Fibroblast of upper back skin (primary cell): ENCODE measurements around the gene RAB11A.
A peak's percentile ranks its signal among the peaks of the same experiment; 100 is the strongest.

Experiments used
- DNase-seq: peaks from one replicate; pipeline ENCODE4 v3.0.0-alpha.2; 2013

The RAB11A gene

DNA sequence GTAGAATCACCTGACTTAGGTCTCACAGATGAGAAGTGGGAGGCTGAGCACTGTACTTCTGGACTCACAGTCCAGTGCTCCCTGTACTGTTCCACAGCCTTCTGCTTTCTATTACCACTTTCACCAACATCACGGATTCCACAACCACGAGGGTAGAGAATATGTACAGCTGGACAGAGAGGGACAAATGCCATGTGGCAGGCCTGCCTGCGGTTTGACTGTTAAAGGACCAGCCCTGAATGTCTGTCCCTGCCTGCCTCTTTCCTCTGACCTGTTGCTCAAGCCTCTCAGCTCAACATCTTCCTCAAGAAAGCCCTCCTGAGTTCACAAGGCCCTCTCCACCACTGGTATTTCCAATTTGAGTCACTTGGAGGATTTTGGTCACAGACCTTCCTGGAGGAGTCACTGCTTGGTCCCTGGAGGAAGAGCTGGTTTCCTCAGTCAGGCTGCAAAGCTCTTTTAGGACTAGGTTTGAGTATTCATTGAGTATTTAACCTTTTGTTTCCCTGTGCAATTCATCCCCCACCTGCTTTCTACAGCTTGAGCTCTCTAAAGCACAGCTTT lies 49.1 kb downstream of the RAB11A start:
- no peak for DNase-seq

DNA sequence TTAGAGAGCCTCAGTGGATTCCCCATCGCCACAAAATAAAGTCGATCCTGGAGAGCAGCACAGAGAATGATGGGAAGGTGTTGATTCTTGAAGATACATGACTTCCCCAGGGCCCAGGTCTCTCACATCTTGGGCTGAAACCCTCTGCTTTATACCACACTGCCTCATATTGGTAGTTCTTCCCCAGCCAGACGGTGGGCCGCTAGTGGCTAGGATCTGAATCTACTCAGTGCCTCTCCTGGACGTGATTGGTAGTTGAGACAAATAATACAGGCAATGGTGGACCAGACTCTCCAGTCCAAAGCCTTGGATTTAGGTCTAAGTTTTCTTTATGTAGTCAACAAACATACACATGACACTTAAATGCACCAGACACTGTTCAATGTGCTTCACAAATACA lies 49.7 kb downstream of the RAB11A start:
- DNase-seq: no peak

DNA sequence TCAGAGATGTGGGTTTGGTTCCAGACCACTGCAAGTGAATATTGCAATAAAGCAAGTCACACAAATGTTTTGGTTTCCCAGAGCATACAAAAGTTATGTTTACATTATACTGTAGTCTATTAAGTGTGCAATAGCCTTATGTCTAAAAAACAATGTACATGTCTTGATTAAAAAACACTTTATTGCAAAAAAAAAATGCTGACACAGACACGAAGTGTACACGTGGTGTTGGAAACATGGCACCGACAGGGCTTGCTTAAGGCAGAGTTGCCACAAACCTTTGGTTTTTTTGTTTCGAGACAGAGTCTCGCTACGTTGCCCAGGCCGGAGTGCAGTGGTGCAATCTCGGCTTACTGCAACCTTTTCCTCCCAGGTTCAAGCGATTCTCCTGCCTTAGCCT lies 50.1 kb downstream of the RAB11A start:
- DNase-seq: no peak

DNA sequence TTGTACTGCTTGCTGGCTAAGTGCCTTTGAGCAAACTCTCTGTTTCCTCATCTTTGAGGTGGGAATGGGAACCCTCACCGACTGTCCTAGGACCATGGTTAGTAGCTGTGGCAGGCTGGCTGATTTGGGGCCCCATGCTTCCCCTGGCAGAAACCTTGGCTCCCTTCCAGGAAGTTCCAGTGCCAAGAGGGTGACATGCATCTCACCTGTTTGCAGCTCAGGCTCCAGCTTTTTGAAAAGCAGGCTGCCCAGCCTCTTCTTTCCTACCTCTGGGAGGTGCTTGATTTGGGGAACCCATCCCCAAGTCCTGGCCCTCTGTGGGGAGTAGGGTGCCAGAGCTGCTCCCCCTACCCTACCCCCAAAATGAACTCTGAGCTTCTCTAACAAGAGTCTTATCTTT lies 50.8 kb downstream of the RAB11A start:
- no peak for DNase-seq

DNA sequence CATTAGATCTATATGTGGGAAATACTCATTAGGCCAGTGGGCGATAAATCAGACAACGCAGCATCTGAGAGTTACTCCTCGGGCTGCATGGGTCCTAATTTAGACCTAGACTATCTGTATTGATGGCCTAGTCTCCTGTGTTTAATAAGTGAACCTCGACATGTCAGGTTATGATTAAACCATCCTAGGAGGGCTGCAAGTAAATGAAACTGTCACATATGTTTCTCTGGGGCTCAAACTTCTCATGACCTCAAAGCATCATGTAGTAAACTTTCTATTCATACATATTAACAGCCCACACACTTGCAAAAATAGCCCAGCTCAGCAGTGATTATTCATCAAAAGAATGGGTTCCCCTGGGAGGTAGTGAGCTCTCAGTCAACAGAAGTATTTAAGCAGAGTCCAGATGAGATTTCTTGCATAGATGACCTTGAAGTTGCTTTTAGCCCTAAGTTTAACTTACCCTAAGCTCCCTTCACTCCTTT lies 51.6 kb downstream of the RAB11A start:
- DNase-seq: peak; percentile 14

DNA sequence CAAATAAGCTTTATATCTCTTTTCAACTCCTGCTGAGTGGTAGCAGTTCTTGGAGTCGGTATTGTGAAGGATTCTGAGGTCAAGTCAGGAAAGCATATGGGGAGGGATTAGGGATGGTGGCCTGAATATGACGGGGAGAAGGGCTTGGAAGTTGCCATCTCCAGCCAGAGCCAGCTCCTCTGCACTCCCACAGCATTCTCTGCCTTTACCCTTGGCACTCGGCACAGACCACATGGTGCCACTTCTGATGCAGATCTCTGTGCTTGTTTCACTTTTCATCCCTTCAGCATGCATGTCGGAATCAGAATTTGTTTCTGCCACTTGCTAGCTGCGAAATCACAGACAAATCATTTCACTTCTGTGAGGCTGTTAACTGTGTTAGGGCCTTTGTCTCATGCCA lies 52.5 kb downstream of the RAB11A start:
- no peak for DNase-seq

DNA sequence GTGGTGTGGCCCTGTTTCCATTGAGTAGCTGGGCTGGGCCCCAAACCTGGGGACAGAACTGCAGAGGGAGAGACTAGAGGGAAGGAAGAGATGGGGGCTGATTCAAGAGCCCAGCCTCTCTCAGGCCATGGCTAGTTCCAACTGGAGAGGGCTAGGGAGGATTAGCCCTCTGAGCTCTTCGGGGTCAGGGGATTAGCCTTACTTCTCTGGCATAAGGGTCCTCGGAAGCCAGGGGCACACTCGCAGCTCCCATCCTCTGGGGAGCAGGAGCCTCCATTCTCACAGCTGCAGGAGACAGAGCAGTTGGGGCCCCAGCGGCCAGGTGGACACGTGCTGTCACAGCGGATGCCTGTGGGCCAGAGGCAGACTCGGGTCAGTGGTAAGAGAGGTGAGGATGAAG lies 53.3 kb downstream of the RAB11A start:
- no peak for DNase-seq

DNA sequence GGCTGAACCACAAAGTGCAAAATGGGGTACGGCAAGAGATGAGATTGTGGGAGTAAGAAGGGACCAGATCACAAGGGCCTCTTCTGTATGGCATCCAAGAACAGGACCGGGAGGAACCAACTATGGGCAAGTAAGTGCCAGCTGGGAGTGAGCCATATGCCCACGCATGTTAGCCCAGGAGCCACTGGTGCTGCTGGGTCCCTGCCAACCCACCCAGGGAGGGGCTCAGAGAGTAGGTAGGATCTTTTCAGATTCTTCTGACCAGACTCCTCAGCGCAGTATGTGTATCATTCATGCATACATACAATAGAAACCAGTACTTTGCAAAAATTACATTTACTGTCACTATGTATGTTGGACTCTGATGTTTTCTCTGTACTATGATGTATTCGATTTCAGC lies 54.0 kb downstream of the RAB11A start:
- no peak for DNase-seq

DNA sequence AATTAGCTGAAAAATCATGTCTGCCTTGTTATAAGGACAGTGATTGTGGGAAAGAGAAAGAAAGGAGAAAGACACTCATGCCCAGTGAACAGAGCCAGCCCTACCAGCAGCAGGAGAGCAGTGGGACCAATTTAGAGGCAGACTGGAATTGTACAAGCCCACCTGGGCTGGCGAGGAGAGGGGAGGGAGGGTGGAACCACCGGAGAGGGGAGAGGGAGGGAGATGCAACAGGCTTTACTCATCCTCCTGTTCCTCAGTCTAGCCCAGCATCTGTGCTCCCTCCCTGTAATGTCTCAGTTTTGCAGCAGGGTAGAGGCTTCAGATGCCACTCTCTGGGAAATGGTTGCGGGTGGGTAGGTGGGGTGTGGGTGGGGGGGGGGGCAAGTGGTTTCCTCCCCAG lies 54.7 kb downstream of the RAB11A start:
- DNase-seq: no peak

DNA sequence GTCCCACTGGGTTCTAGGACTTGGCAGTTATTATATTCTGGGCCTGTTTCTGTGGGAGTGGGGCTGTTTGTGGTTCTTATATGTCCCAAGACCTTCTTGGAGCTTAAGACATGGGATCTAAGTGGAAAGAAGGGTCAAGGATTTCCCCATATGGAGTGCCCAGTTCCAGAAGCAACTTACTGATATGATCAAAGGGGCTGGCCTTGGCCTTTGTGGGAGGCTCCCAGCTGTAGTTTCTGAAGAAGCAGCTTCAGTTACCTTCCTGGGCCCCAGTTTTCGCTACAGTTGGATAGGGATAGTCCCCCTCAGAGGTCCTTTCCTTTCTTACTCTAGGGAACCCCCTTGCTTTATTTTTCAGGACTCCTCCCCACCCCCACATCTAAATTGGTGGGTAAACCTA lies 56.0 kb downstream of the RAB11A start:
- DNase-seq: no peak

DNA sequence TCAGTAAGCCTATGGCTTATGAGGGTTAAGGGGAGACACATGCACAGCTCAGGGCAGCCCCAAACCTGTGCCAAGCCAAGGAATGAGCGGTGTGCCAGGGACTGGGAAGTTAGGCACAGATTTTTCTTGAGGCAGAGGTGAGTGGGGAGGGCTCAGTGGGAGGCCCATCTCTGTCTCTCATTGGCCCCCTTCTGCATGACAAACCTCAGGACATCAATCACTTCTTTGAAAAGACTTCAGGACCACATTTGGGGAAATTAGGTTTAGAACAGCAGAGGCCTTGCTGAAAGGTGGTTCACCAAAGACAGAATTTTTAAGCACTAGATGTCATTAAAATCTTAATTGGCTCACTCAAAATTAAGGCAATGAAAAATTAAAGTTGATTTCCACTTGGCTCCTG lies 57.2 kb downstream of the RAB11A start:
- DNase-seq: no peak

DNA sequence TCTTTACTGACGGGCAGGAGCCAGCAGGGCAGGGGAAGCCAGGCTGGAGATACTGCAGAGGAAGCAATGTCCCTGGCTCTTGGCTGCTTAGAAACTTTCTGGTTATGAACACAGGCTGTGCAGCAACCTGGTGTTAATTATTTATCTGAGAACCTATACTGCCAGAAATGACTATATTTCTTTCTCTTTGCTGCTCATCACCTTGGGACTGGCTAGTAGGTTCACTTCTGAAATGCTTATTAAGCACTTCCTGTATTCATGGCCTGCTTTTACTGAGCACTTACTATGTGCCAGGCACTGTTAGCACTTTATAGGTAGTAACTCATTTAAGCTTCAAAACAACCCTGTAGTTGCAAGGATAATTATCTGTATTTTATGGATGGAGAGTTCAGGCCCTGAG lies 57.6 kb downstream of the RAB11A start:
- no peak for DNase-seq

DNA sequence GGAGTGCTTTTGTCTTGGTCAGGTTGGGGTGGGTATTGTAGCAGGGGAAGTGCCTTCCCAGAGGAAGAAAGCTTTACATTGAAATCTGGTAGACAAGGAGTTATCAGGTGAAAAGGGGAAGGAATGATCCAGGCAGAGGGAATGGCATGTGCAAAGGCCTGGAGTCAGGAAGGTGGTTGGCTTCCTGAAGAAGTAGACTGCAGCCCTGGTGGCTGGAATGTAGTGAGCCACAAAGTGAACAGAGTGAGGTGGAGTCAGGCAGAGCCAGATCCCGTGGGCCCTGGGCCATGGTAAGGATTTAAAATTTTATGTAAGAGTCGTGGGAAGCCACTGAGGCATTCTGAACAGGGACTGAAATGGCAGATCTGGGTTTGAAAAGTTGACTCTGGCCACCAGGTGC lies 58.3 kb downstream of the RAB11A start:
- DNase-seq: no peak

DNA sequence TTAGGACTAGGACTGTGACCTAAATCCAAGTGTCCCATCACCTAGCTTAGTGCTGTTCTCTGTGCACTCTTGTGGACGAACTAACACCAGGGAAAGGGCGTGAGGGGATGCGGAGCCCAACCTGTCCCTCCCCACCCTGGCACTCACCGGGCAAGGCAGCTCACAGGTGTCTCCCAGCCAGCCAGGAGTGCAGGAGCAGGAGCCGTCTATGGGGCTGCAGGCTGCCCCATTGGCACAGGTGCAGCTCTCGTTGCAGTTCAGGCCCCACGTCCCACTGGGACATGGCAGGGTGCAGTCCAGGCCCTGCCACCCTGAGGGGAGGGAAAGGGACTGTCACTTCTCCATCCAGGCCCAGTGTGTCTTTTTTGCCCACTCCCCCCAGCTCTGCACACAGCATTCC lies 60.3 kb downstream of the RAB11A start:
- no peak for DNase-seq

DNA sequence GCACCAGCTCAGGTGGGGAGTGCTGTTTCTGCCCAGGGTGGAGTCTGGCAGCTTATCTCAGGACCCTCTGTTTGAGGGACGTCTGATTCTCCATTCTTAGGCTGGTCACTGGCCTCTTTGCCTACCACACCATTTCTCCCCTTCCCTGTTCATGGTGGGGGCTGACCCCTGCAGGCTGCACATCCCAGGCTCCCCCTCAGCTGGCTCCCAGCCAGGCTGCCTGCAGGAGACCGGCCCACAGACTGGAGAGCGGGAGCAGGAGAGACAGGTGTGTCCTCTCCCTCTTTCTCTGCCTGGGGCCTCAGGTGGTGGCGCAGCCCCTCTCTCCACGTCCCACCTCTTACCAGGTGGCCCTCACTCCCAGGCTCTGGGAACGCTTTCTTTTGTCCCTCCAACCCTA lies 60.8 kb downstream of the RAB11A start:
- no peak for DNase-seq

DNA sequence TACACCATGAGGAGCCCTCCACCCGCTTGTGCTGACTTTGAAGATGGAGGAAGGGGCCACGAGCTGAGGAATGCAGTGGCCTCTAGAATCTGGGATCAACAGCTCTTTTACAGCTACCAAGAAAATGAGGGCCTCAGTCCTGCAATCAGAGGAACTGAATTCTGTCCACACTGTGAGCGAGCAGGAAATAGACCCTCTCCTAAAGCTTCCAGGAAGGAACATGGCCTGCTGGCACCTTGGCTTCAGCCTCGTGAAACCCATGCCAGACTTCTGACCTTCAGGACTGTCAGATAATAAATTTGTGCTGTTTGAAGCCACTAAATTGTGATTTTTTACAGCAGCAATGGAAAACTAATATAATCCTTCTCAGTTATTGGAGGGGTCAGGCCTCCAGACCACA lies 61.9 kb downstream of the RAB11A start:
- no peak for DNase-seq

DNA sequence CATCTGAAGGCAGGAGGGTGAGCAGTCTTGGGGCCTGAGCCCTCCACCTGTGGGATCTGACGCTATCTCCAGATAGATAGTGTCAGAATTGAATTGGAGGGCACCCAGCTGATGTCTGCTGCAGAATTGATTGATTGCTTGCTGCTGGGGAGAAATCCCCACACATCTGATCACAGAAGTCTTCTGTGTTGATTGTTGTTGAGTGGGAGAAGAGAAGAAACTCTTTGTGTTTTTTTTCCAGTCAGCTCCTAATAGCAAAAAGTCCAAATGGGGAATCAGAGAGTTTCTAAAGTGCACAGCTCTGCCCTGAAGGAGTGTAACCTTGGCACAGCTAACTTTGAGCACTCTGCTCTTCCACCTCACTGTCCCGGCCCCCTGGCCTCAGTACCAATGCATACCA lies 66.1 kb downstream of the RAB11A start:
- DNase-seq: no peak

DNA sequence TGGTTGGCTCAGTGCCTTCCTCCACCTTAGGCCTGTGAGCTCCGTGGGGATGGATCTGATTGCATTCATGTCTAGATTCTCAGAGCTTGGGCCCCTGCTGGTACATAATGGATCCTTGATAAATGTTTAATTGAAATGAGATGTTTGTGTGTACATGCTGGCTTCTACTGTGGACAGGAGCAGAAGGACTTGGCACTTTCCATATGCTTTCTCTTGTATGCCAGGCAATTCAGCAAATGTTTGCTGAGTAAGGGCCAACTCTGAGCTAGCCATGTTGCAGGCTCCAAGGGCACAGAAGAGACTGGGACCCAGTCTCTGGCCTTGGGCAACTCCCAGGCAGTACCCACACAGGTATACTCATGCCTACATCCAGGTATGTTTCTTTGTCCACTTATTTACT lies 67.0 kb downstream of the RAB11A start:
- no peak for DNase-seq

DNA sequence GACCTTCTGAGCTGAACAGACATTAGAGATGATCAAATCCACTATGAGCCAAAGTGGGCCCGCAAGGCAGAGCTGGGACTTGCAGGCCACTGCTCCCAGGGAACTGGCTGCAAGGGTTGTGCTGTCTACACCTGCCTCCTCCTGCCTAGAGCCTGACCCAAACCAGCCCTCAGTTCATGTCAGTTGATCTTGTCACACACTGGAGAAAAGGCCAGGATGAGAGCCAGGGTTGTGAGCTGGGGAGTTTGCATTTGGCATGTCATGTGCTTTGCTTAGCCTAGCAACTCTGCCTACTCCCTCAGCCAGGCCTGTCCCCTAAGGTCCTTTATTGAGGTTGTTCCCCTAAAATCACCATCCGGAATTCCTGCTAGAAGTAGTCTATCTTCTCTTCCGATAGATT lies 67.8 kb downstream of the RAB11A start:
- no peak for DNase-seq

DNA sequence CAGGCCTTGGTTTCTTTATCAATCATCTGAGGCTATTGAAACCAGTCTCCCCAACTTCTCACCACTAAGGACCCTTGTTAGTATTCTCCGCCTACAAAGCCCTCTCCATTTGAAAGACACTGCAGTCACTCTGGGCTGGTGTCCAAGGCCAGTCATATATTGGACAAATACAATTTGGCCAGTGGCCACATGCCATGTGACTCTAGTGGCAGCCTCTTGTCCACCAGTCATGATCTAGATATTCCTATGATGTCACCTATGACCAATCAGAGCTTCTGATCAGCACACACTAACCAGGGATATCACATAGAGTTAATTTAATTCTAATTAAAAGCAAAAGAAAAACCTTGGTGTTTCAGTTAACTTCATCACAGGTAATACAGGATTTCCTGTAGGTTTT lies 68.2 kb downstream of the RAB11A start:
- DNase-seq: no peak

DNA sequence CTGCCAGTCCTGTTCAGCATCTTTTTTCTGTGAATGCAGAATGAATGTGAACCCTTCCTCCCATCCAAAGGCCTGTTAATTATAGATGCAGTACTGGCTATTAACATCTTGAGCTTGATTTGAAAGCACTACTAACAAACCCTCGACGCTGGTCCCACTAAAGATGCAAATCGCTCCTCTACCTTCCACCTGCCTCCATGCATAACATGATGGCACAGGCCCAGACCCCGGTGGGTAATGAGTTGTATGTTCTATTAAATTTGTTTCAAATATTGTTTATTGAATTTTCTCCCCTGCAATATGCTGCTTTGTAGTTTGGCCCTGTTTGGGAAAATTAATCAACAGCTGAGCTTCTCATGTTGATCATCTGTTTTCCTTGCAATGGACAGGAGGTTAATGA lies 69.3 kb downstream of the RAB11A start:
- no peak for DNase-seq

DNA sequence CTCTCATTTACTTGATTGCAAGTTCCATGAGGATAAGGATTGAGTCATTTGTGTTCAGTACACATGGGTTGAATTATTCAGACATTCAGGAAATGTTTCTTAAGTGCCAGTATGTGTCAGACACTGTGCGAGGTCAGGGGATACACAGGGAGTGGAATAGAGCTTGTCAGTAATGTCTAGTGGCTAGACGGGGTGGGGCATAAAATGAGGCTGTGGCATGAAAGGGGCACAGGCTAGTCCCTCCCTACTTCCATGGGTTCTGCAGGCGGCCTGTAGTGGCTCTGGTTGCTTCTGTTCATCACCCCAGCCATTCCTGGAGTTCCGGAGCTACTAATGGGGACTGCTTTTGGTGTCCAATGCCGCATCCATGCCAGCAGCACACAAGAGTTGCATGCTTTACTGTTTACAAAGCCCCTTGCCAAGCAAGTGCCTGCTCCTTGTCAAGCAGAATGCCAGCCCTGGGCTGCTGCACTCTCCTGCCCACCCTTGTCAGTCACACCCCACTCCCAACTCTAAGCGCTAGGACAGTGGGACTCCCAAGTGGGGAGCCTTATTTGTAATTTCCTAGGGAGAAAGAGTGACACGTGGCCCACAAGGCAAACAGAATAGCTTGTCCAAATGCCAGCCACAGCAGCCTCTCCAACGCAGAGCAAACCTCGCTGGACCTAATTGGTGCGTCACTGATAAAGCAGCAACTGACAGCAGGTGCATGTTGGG lies 70.8 kb downstream of the RAB11A start:
- DNase-seq: peak; percentile 90

DNA sequence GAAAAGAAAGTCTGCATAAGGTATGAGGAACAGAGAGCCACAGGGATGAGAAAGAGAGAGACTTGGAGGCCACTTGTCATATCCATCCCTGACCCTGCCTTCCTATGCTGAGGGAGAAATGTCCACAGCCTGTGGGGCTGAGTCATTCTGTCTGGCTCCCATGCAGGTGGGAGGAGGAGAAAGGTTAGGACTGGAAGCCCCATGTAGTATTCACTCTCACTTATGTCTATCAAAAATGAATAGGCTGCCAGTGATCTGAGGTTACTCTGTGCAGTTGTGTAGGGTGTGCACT lies 71.3 kb downstream of the RAB11A start:
- peak; percentile 22 for DNase-seq
